ENCODE data around the gene RPGR. TPM values are rescaled to one million over a fixed set of nuclear protein-coding genes. Genes with fewer than 3 reads are reported as not detected.

Gene RPGR
- total RNA-seq, 1 experiment from 2014 or later: 10.4 TPM

- TF ChIP-seq REST (IDR thresholded peaks at IDR 0.05; ENCODE audit: low read depth) (no peak), EGR1 (IDR thresholded peaks at IDR 0.05; ENCODE audit: low read depth) (no peak), ZNF274 (IDR thresholded peaks at IDR 0.05; ENCODE audit: low read depth, low read length) (no peak)
Measured at GRCh38 chrX:38346150-38346549, 18.8 kb upstream of the RPGR start (continued).

GRCh38 chrX:38342853-38343778 lies 15.8 kb upstream of the RPGR start:
- ATAC-seq (no peak), DNase-seq (ENCODE audit: low read depth, low spot score) (no peak)
- Histone ChIP-seq H3K4me2 (ENCODE audit: low read length) (no peak overlapping the region), H3K27me3 (ENCODE audit: insufficient read depth, low read length) (no peaks in the 10 kb centered on the region), H2AFZ (ENCODE audit: low read depth, low read length, poor library complexity, severe bottlenecking) (no peak overlapping the region), H3K9ac (ENCODE audit: low read length) (no peak overlapping the region), H3K4me1 (ENCODE audit: control insufficient read depth in 1 of 2, insufficient read depth in 2 of 2, low read length in 2 of 2) (no peaks in the 10 kb centered on the region), H3K9me3 (ENCODE audit: control insufficient read depth in 1 of 2, insufficient read depth in 1 of 2, low read depth in 1 of 2, low read length in 2 of 2) (no peaks in the 10 kb centered on the region), H3K79me2 (ENCODE audit: insufficient read depth, low read length) (no peaks in the 10 kb centered on the region), H4K20me1 (ENCODE audit: insufficient read depth) (no peaks in the 10 kb centered on the region), H3K9me2 (ENCODE audit: insufficient read depth) (no peaks in the 10 kb centered on the region), H3K27ac (ENCODE audit: low read depth, low read length) (no peak overlapping the region), H3K36me3 (ENCODE audit: control insufficient read depth in 1 of 2, insufficient read depth in 2 of 2, low read length in 2 of 2) (no peaks in the 10 kb centered on the region), H3K4me3 (replicated peaks in 1 of 2; ENCODE audit: low read depth in 1 of 2, low read length in 2 of 2) (no peak overlapping the region)
- POLR2A ChIA-PET: no interaction called here
- RAD21 ChIA-PET (ENCODE audit: low non-redundant PET in 1 of 2, low total read pairs in 2 of 2, uncharacterized antibody in 2 of 2, unreplicated experiment in 2 of 2): no interaction called here
- no peak for TF ChIP-seq CEBPB (IDR thresholded peaks at IDR 0.05; ENCODE audit: low read depth)
- no peak for TF ChIP-seq POLR2AphosphoS5 (IDR thresholded peaks at IDR 0.05; ENCODE audit: low read depth, low read length)
- TF ChIP-seq EZH2 (IDR thresholded peaks at IDR 0.05): no peak
- TF ChIP-seq ELF1 (IDR thresholded peaks at IDR 0.05; ENCODE audit: borderline replicate concordance, low read depth): no peak
- no peak for TF ChIP-seq EGR1 (IDR thresholded peaks at IDR 0.05; ENCODE audit: low read depth)
- no peak for TF ChIP-seq FOSL1 (IDR thresholded peaks at IDR 0.05; ENCODE audit: low read depth)
- no peak for TF ChIP-seq ATF3 (IDR thresholded peaks at IDR 0.05)
- TF ChIP-seq CBX3 (IDR thresholded peaks at IDR 0.05; ENCODE audit: low read depth): no peak
- no peak for TF ChIP-seq JUND (IDR thresholded peaks at IDR 0.05)
- no peak for TF ChIP-seq SIN3A (IDR thresholded peaks at IDR 0.05; ENCODE audit: low read depth)
- TF ChIP-seq RAD21 (IDR thresholded peaks at IDR 0.05; ENCODE audit: low read depth): no peak
- TF ChIP-seq SRF (IDR thresholded peaks at IDR 0.05; ENCODE audit: low read depth): no peak
- no peak for TF ChIP-seq ZFX (IDR thresholded peaks at IDR 0.05)
- TF ChIP-seq YY1 (IDR thresholded peaks at IDR 0.05; ENCODE audit: extremely low read depth, insufficient replicate concordance, low read depth, low read length): no peak
- no peak for TF ChIP-seq POLR2A (IDR thresholded peaks at IDR 0.05; ENCODE audit: borderline replicate concordance, extremely low read depth, insufficient read depth, insufficient read length)
- no peak for TF ChIP-seq EZH2phosphoT487 (IDR thresholded peaks at IDR 0.05; ENCODE audit: borderline replicate concordance)
- intact Hi-C loops (cut with micrococcal nuclease): no loop called here
- CTCF ChIA-PET: no interaction called here
- no TSS peak for BruUV-seq (replicated peaks)
